Mucosa of descending colon (tissue), 3 donors: ENCODE results near the gene ZNF414. TPM values are rescaled to one million over a fixed set of nuclear protein-coding genes. Genes with fewer than 3 reads are reported as not detected.

Source experiments
- ATAC-seq: fragments of 200-7000 bp; cut with Tn5 transposase; one replicate; pipeline ENCODE4 v1.9.1; 2020; ENCODE audit warnings: mild to moderate bottlenecking, moderate library complexity
- DNase-seq, 3 donors: peaks; one replicate each; pipeline ENCODE4 v3.0.0-alpha.2; 2020
- H3K36me3 ChIP-seq: fragments of 200-600 bp; one replicate; pipeline ENCODE4 v1.8.0; 2021; ENCODE audit warnings: low read depth, mild to moderate bottlenecking
- H3K4me1 ChIP-seq: fragments of 200-600 bp; one replicate; pipeline ENCODE4 v1.8.0; 2021; ENCODE audit warnings: low read depth, mild to moderate bottlenecking
- H3K4me3 ChIP-seq: fragments of 200-600 bp; one replicate; pipeline ENCODE4 v1.8.0; 2021; ENCODE audit warnings: mild to moderate bottlenecking
- H3K9me3 ChIP-seq: fragments of 200-600 bp; one replicate; pipeline ENCODE4 v1.8.0; 2021; ENCODE audit warnings: mild to moderate bottlenecking
- CTCF ChIP-seq: fragments of 200-600 bp; IDR thresholded peaks from one replicate; pipeline ENCODE4 v1.8.0; 2022; ENCODE audit warnings: antibody characterized with exemption, mild to moderate bottlenecking
- intact Hi-C, 2 donors: fragments of 100-400 bp; cut with DNase I in 1 of 2; cut with micrococcal nuclease in 1 of 2; formaldehyde crosslinking; loops; one replicate each; pipeline versions ENCODE4 v1.11.0 to v1.11.1; 2022; cut with DNase I, micrococcal nuclease
- total RNA-seq, 3 donors: library from RNA; stranded (reverse); fragmentation: NEBNext Ultra II Directional in 2 of 3; extraction: Animal tissue kit (Norgen Biotek cat#: 25700) in 2 of 3; gene quantifications; one replicate each; pipeline versions ENCODE4 v1.2.1 to v1.2.4, GENCODE V29; 2021 to 2023
- donor health status: DM: no; HTN: no; CAD: no; lungs with moderate emphysema.
- donor health status: DM: no; HTN: no; CAD: no.
- donor health status: DM: no; HTN: yes; CAD: no.

The ZNF414 gene
- total RNA-seq, 3 donors from 2014 or later = 22.2 to 22.7 (median 22.3) TPM

GRCh38 chr19:8499048-8499833 is 14.7 kb downstream of the ZNF414 start:
- no peak overlapping the region for H3K4me3 ChIP-seq
- intact Hi-C loops = no loop called here
- no peaks in the 10 kb centered on the region for H3K4me1 ChIP-seq
- H3K36me3 ChIP-seq = no peaks in the 10 kb centered on the region
- no peaks in the 10 kb centered on the region for H3K9me3 ChIP-seq
- DNase-seq = no peak
- no peak for ATAC-seq
- TF ChIP-seq CTCF = no peak

- no peaks in the 10 kb centered on the region for H3K9me3 ChIP-seq
- no peak for TF ChIP-seq CTCF
- intact Hi-C loops = no loop called here
- DNase-seq (no peak), ATAC-seq (no peak)
- no peak overlapping the region for H3K4me3 ChIP-seq
- no peaks in the 10 kb centered on the region for H3K4me1 ChIP-seq
- no peaks in the 10 kb centered on the region for H3K36me3 ChIP-seq
These were observed 15.7 kb downstream of the ZNF414 start for GRCh38 chr19:8498295-8498694.

- Histone ChIP-seq H3K4me1 (no peaks in the 10 kb centered on the region), H3K4me3 (no peak overlapping the region), H3K36me3 (no peaks in the 10 kb centered on the region), H3K9me3 (no peaks in the 10 kb centered on the region)
- no peak for DNase-seq
- intact Hi-C loops = no loop called here
- no peak for ATAC-seq
- no peak for TF ChIP-seq CTCF
These were observed 19.8 kb downstream of the ZNF414 start for GRCh38 chr19:8494158-8494557.

GRCh38 chr19:8491574-8491973 is 22.4 kb downstream of the ZNF414 start:
- intact Hi-C loops = no loop called here
- TF ChIP-seq CTCF = no peak
- Histone ChIP-seq H3K36me3 (peaks cover 6% of the 10 kb centered on the region), H3K4me1 (no peaks in the 10 kb centered on the region), H3K9me3 (no peaks in the 10 kb centered on the region), H3K4me3 (no peak overlapping the region)
- ATAC-seq (no peak), DNase-seq (no peak)

- peaks cover 13% of the 10 kb centered on the region for H3K36me3 ChIP-seq
- ATAC-seq (no peak), DNase-seq (peak in 1 of 3 donors; percentile 38)
- no peaks in the 10 kb centered on the region for H3K4me1 ChIP-seq
- H3K9me3 ChIP-seq = no peaks in the 10 kb centered on the region
- H3K4me3 ChIP-seq = no peak overlapping the region
- intact Hi-C loops = no loop called here
- TF ChIP-seq CTCF = no peak
These were observed 23.1 kb downstream of the ZNF414 start for GRCh38 chr19:8490873-8491272.
